GM06990 (cell line): ENCODE results near the gene PHLPP1.

Experiments used
- DNase-seq: peaks from one replicate; pipeline ENCODE4 v3.0.0-alpha.2; 2011; ENCODE audit not compliant: insufficient read length; ENCODE audit errors: extremely low read depth
- H3K27me3 ChIP-seq: replicated peaks from 2 replicates; pipeline ENCODE4 v1.6.0; 2011; ENCODE audit warnings: low read length; ENCODE audit not compliant: control insufficient read depth, insufficient read depth
- H3K36me3 ChIP-seq: 2 replicates; pipeline ENCODE4 v1.5.1; 2011; ENCODE audit warnings: low read length; ENCODE audit not compliant: control insufficient read depth, insufficient read depth
- H3K4me3 ChIP-seq: replicated peaks from 2 replicates; pipeline ENCODE4 v1.5.1; 2011; ENCODE audit warnings: low read depth, mild to moderate bottlenecking, control low read depth, low read length
- CTCF ChIP-seq: IDR thresholded peaks from 2 replicates; pipeline ENCODE4 v1.5.1; 2011; ENCODE audit warnings: low read length, control low read depth, mild to moderate bottlenecking, inconsistent platforms; ENCODE audit not compliant: insufficient read depth, poor library complexity, severe bottlenecking

Gene PHLPP1

GRCh38 chr18:62759704-62760402, 44.5 kb downstream of the PHLPP1 start:
- Histone ChIP-seq H3K27me3 (no peaks in the 10 kb centered on the region), H3K36me3 (no peaks in the 10 kb centered on the region), H3K4me3 (no peak overlapping the region)
- DNase-seq = no peak
- TF ChIP-seq CTCF = no peak

- Histone ChIP-seq H3K36me3 (no peaks in the 10 kb centered on the region), H3K27me3 (no peaks in the 10 kb centered on the region), H3K4me3 (no peak overlapping the region)
- no peak for DNase-seq
- no peak for TF ChIP-seq CTCF
Measured at GRCh38 chr18:62760403-62760734, 45.0 kb downstream of the PHLPP1 start.

GRCh38 chr18:62763101-62763521, 47.8 kb downstream of the PHLPP1 start:
- Histone ChIP-seq H3K4me3 (no peak overlapping the region), H3K36me3 (no peaks in the 10 kb centered on the region), H3K27me3 (no peaks in the 10 kb centered on the region)
- DNase-seq = no peak
- TF ChIP-seq CTCF = no peak

GRCh38 chr18:62766266-62766665, 50.9 kb downstream of the PHLPP1 start:
- Histone ChIP-seq H3K4me3 (no peak overlapping the region), H3K27me3 (no peaks in the 10 kb centered on the region), H3K36me3 (no peaks in the 10 kb centered on the region)
- no peak for TF ChIP-seq CTCF
- DNase-seq = no peak

- Histone ChIP-seq H3K4me3 (no peak overlapping the region), H3K36me3 (no peaks in the 10 kb centered on the region), H3K27me3 (no peaks in the 10 kb centered on the region)
- DNase-seq = no peak
- no peak for TF ChIP-seq CTCF
Measured at GRCh38 chr18:62767321-62767720, 52.0 kb downstream of the PHLPP1 start.
